ENCODE results near the gene CCNYL1.
A peak's percentile ranks its signal among the peaks of the same experiment; 100 is the strongest.

CCNYL1 gene

DNA sequence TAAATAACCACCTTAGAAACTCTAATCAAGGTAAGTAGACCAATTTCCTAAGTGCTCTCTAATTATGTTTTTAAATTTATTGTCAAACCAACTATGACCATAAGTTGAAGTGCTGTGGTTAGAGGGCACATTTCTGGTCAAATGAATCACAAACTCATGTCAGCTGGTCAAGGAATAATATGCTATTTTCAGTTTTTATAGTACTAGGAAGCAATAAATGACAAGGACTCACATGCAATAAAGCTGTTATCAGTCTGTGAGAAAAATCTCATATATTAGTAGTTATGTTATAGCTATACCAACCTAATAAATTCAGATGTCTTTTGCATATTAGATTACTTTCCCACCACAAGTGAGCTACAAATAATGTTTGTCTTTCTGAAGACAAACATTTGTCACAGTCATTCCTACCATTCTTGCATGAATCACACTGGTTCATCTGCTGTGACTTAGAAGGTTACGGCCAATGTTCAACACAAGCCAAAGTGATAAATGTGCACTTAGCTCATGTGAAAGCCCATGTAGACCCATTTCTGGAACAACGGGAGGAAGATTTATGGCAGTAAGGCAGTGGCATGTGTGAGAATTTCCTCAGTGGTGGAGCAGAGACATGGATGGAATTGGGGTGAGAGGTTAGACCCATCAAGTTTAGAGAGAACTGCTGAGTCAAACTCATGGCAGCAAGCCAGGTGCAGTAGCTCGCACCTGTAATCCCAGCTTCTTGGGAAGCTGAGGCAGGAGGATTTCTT is 27.4 kb upstream of the CCNYL1 start:
- TF ChIP-seq, protein P1, sequence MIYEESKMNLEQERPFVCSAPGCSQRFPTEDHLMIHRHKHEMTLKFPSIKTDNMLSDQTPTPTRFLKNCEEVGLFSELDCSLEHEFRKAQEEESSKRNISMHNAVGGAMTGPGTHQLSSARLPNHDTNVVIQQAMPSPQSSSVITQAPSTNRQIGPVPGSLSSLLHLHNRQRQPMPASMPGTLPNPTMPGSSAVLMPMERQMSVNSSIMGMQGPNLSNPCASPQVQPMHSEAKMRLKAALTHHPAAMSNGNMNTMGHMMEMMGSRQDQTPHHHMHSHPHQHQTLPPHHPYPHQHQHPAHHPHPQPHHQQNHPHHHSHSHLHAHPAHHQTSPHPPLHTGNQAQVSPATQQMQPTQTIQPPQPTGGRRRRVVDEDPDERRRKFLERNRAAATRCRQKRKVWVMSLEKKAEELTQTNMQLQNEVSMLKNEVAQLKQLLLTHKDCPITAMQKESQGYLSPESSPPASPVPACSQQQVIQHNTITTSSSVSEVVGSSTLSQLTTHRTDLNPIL (CRISPR knock-in tag; IDR thresholded peaks at IDR 0.05; ENCODE audit: low read depth): peak; percentile 43; the same call in 1 of the 2 replicates
- TF ChIP-seq CSDC2 (CRISPR knock-in tag; IDR thresholded peaks at IDR 0.05) (no peak), ZNF70 (CRISPR knock-in tag; IDR thresholded peaks at IDR 0.05) (no peak), OSR1 (CRISPR knock-in tag; IDR thresholded peaks at IDR 0.05) (no peak), TOX (CRISPR knock-in tag; IDR thresholded peaks at IDR 0.05; ENCODE audit: borderline replicate concordance) (peak; percentile 8; the same call in 1 of the 2 replicates), ESRRG (CRISPR knock-in tag; IDR thresholded peaks at IDR 0.05) (no peak), ISL1 (CRISPR knock-in tag; IDR thresholded peaks at IDR 0.05) (peak; percentile 96), CSRNP3 (CRISPR knock-in tag; IDR thresholded peaks at IDR 0.05) (peak; percentile 46; the same call in 1 of the 2 replicates), ARNTL (CRISPR knock-in tag; IDR thresholded peaks at IDR 0.05; ENCODE audit: borderline replicate concordance, low read depth) (no peak), POU6F1 (CRISPR knock-in tag; IDR thresholded peaks at IDR 0.05; ENCODE audit: borderline replicate concordance, low read depth) (no peak; the same call in 1 of the 2 replicates)
- TF ChIP-seq, protein P2, sequence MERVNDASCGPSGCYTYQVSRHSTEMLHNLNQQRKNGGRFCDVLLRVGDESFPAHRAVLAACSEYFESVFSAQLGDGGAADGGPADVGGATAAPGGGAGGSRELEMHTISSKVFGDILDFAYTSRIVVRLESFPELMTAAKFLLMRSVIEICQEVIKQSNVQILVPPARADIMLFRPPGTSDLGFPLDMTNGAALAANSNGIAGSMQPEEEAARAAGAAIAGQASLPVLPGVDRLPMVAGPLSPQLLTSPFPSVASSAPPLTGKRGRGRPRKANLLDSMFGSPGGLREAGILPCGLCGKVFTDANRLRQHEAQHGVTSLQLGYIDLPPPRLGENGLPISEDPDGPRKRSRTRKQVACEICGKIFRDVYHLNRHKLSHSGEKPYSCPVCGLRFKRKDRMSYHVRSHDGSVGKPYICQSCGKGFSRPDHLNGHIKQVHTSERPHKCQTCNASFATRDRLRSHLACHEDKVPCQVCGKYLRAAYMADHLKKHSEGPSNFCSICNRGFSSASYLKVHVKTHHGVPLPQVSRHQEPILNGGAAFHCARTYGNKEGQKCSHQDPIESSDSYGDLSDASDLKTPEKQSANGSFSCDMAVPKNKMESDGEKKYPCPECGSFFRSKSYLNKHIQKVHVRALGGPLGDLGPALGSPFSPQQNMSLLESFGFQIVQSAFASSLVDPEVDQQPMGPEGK (CRISPR knock-in tag; IDR thresholded peaks at IDR 0.05; ENCODE audit: borderline replicate concordance): peak; percentile 54
- ATAC-seq: peak; percentile 85

GRCh38 chr2:207686812-207687211 is 24.6 kb upstream of the CCNYL1 start:
- TF ChIP-seq TOX (CRISPR knock-in tag; IDR thresholded peaks at IDR 0.05; ENCODE audit: borderline replicate concordance) (no peak), RARB (CRISPR knock-in tag; IDR thresholded peaks at IDR 0.05) (no peak), ISL1 (CRISPR knock-in tag; IDR thresholded peaks at IDR 0.05) (no peak), ZNF565 (CRISPR knock-in tag; conservative IDR thresholded peaks at IDR 0.05; ENCODE audit: low read depth) (no peak), CSRNP3 (CRISPR knock-in tag; IDR thresholded peaks at IDR 0.05) (no peak), BACH2 (CRISPR knock-in tag; IDR thresholded peaks at IDR 0.05; ENCODE audit: borderline replicate concordance) (no peak), ARNTL (CRISPR knock-in tag; IDR thresholded peaks at IDR 0.05; ENCODE audit: borderline replicate concordance, low read depth) (no peak), TCF4 (CRISPR knock-in tag; IDR thresholded peaks at IDR 0.05; ENCODE audit: borderline replicate concordance) (no peak), SNAI2 (CRISPR knock-in tag; IDR thresholded peaks at IDR 0.05) (no peak), OSR1 (CRISPR knock-in tag; IDR thresholded peaks at IDR 0.05) (no peak), CSDC2 (CRISPR knock-in tag; IDR thresholded peaks at IDR 0.05) (no peak)
- TF ChIP-seq, protein P2 (CRISPR knock-in tag; IDR thresholded peaks at IDR 0.05; ENCODE audit: borderline replicate concordance): no peak
- TF ChIP-seq, protein P1 (CRISPR knock-in tag; IDR thresholded peaks at IDR 0.05; ENCODE audit: low read depth): no peak
- no peak for ATAC-seq
